K562 (cell line): Measurements from ENCODE around the gene LRRC10. TPM values are rescaled to one million over a fixed set of nuclear protein-coding genes. Genes with fewer than 3 reads are reported as not detected.
"Not testable (repeated sequence)": the region's sequence is repeated elsewhere in the genome, so short reads cannot be mapped to it uniquely, and the experiment has no call there.

Experiments
- ATAC-seq: fragments of 200-7000 bp; cut with Tn5 transposase; 3 replicates; pipeline ENCODE4 v1.9.1; 2020; ENCODE audit warnings: moderate library complexity
- BruUV-seq: library from RNA; stranded (reverse); fragments of 400-500 nt; replicated peaks from 2 replicates; lab custom pipeline; 2021; lab: Mats Ljungman, UMichigan
- CTCF ChIA-PET: fragments of 300-600 bp; formaldehyde crosslinking; extraction: SDS; loops from one replicate; lab custom pipeline; 2021; ENCODE audit warnings: low intra/inter-chr PET ratio; lab: Yijun Ruan, JAX
- POLR2A ChIA-PET: fragments of 300-600, 350-650 bp; sonication (Branson Sonifier 250); formaldehyde crosslinking; extraction: SDS; loops from one replicate; lab custom pipeline; 2021; ENCODE audit warnings: antibody characterized with exemption, inconsistent platforms; lab: Yijun Ruan, JAX
- DNase-seq, 4 experiments: peaks; one replicate each; pipeline versions ENCODE4 v3.0.0 to v3.0.0-alpha.2; 2011 to 2018; ENCODE audit warnings: low spot score in 3 of 4, mixed read lengths in 3 of 4; ENCODE audit errors: extremely low read depth in 1 of 4
- FAIRE-seq: peaks from 2 replicates; lab custom pipeline; 2011; peaks lifted over from hg19 to GRCh38; lab: Jason Lieb, UNC
- H2AFZ ChIP-seq: 2 replicates; pipeline ENCODE4 v1.6.0; 2011; ENCODE audit warnings: low read depth, low read length, control low read depth, inconsistent platforms
- H3K27ac ChIP-seq: fragments of 200-600 bp; 3 replicates; pipeline ENCODE4 v1.8.0; 2011; ENCODE audit warnings: low read depth, mild to moderate bottlenecking, control low read depth, inconsistent platforms, low read length, moderate library complexity, mixed read lengths; ENCODE audit errors: extremely low read depth
- H3K27me3 ChIP-seq, 2 experiments: fragments of 300-600 bp in 1 of 2; 2 replicates in 1 of 2; 3 replicates in 1 of 2; pipeline versions ENCODE4 v1.6.0 to v1.8.0; 2011; ENCODE audit warnings: inconsistent platforms in 2 of 2, low read length in 2 of 2, mild to moderate bottlenecking in 1 of 2, mixed read lengths in 1 of 2, moderate library complexity in 1 of 2; ENCODE audit not compliant: control insufficient read depth in 2 of 2, insufficient read depth in 2 of 2
- H3K36me3 ChIP-seq: fragments of 300-600 bp; 3 replicates; pipeline ENCODE4 v1.8.0; 2011; ENCODE audit warnings: mild to moderate bottlenecking, low read length, inconsistent platforms; ENCODE audit not compliant: control insufficient read depth, insufficient read depth
- H3K4me1 ChIP-seq, 2 experiments: fragments of 200-600 bp in 1 of 2; replicated peaks in 1 of 2; 2 replicates in 1 of 2; 3 replicates in 1 of 2; pipeline versions ENCODE4 v1.5.1 to v1.8.0; 2011; ENCODE audit warnings: inconsistent platforms in 2 of 2, low read length in 2 of 2, mild to moderate bottlenecking in 1 of 2, mixed read lengths in 1 of 2, moderate library complexity in 1 of 2; ENCODE audit not compliant: control insufficient read depth in 2 of 2, insufficient read depth in 2 of 2
- H3K4me2 ChIP-seq: 2 replicates; pipeline ENCODE4 v1.6.1; 2011; ENCODE audit warnings: low read length, control low read depth, inconsistent platforms, mixed read lengths; ENCODE audit not compliant: insufficient read depth
- H3K4me3 ChIP-seq: fragments of 200-600 bp; sonication (generic), shearing (Covaris generic); 2 replicates; pipeline ENCODE4 v1.5.1; 2016; ENCODE audit warnings: control low read depth, inconsistent platforms
- H3K79me2 ChIP-seq: fragments of 200-600 bp; 3 replicates; pipeline ENCODE4 v1.8.0; 2011; ENCODE audit warnings: low read length, inconsistent platforms; ENCODE audit not compliant: control insufficient read depth, insufficient read depth
- H3K9ac ChIP-seq, 2 experiments: 2 replicates each; pipeline versions ENCODE4 v1.6.0 to v1.6.1; 2011; ENCODE audit warnings: low read depth in 2 of 2, low read length in 2 of 2, control low read depth in 1 of 2, inconsistent platforms in 1 of 2, mild to moderate bottlenecking in 1 of 2, mixed read lengths in 1 of 2; ENCODE audit not compliant: insufficient read depth in 1 of 2
- H3K9me1 ChIP-seq: one replicate; pipeline ENCODE4 v1.6.0; 2011; ENCODE audit warnings: inconsistent platforms, mild to moderate bottlenecking, low read length, moderate library complexity; ENCODE audit not compliant: control insufficient read depth, insufficient read depth
- H3K9me3 ChIP-seq: replicated peaks from 2 replicates; pipeline ENCODE4 v1.5.1; 2011; ENCODE audit warnings: low read depth, low read length, inconsistent platforms; ENCODE audit not compliant: control insufficient read depth, insufficient read depth
- H4K20me1 ChIP-seq: replicated peaks from 2 replicates; pipeline ENCODE4 v1.6.1; 2011; ENCODE audit warnings: low read length, inconsistent platforms, mixed read lengths; ENCODE audit not compliant: control insufficient read depth, insufficient read depth
- ARNT ChIP-seq, 2 experiments: fragments of 450-650 bp; IDR thresholded peaks; 2 replicates each; pipeline ENCODE4 v1.6.1; 2016; ENCODE audit warnings: mild to moderate bottlenecking in 1 of 2
- CBFA2T3 ChIP-seq: fragments of 450-650 bp; IDR thresholded peaks from 2 replicates; pipeline ENCODE4 v1.6.1; 2017
- CEBPB ChIP-seq: fragments of 450-650 bp; IDR thresholded peaks from 2 replicates; pipeline ENCODE4 v1.6.1; 2016; ENCODE audit warnings: missing genetic modification characterization, missing compliant biosample characterization
- CEBPG ChIP-seq, 3 experiments: fragments of 200-800 bp in 1 of 3; sonication (Bioruptor generic) in 1 of 3; sonication (generic) in 1 of 3; formaldehyde crosslinking in 1 of 3; IDR thresholded peaks in 2 of 3; conservative IDR thresholded peaks in 1 of 3; 2 replicates each; pipeline versions ENCODE4 v1.6.1 to v1.8.0; 2016 to 2022; ENCODE audit warnings: missing compliant biosample characterization in 2 of 3, missing genetic modification characterization in 2 of 3, mild to moderate bottlenecking in 1 of 3, missing genetic modification reagents in 1 of 3
- DPF2 ChIP-seq: fragments of 450-650 bp; IDR thresholded peaks from 2 replicates; pipeline ENCODE4 v1.6.1; 2016
- MAFG ChIP-seq: fragments of 450-650 bp; conservative IDR thresholded peaks from 2 replicates; pipeline ENCODE4 v1.6.1; 2016; ENCODE audit warnings: missing genetic modification characterization, missing compliant biosample characterization
- TCF3 ChIP-seq: sonication (generic); formaldehyde crosslinking; IDR thresholded peaks from 2 replicates; pipeline ENCODE4 v1.4.0; 2020; ENCODE audit warnings: mild to moderate bottlenecking, missing genetic modification reagents
- ZNF274 ChIP-seq: IDR thresholded peaks from 2 replicates; pipeline ENCODE4 v1.6.1; 2011; ENCODE audit warnings: low read depth, mild to moderate bottlenecking, low read length, moderate library complexity, borderline replicate concordance
- ZNF780A ChIP-seq: fragments of 250-450 bp; sonication (Bioruptor Pico); IDR thresholded peaks from 2 replicates; pipeline ENCODE4 v1.5.0; 2021; ENCODE audit warnings: mild to moderate bottlenecking
- WGBS: fragments of 100-300 bp; shearing (Covaris generic); methylation state at CpG from one replicate; pipeline ENCODE4 v1.1.6; 2016; ENCODE audit warnings: low coverage, mixed read lengths; ENCODE audit not compliant: insufficient coverage; ENCODE audit errors: missing lambda C conversion rate; 5-methylcytosine and 5-hydroxymethylcytosine counted together
- in situ Hi-C: fragments of 300-500 bp; cut with MboI; formaldehyde crosslinking; loops from 4 replicates; pipeline ENCODE4 v1.15.0; 2018; ENCODE audit warnings: inconsistent platforms, mixed read lengths
- intact Hi-C: fragments of 100-400 bp; cut with micrococcal nuclease; formaldehyde crosslinking; loops from 2 replicates; pipeline ENCODE4 v1.14.2; 2022
- polyA plus RNA-seq, 8 experiments: library from polyadenylated mRNA; depleted of rRNA in 4 of 8; stranded (reverse) in 5 of 8; unstranded in 3 of 8; fragments of >200 nt; fragmentation: Nextera tagmentation in 2 of 8; fragmentation: Illumina TruSeq in 1 of 8; extraction: Ambion mirVana in 2 of 8; extraction: Trizol in 1 of 8; gene quantifications; 2 replicates each; pipeline versions ENCODE4 v1.2.1 to v1.2.3, GENCODE V29; 2011 to 2014; ENCODE audit warnings: inconsistent platforms in 1 of 8, missing spikeins in 1 of 8
- total RNA-seq, 7 experiments: library from RNA; depleted of rRNA in 6 of 7; stranded (reverse); fragments of >200 nt in 6 of 7; fragmentation: Illumina TruSeq in 2 of 7; extraction: Trizol in 2 of 7; gene quantifications; 2 replicates each; pipeline versions ENCODE4 v1.2.1 to v1.2.3, GENCODE V29; 2011 to 2021; ENCODE audit warnings: low replicate concordance in 1 of 7
- TF ChIP-seq, protein P1 (sequence below): fragments of 450-650 bp; IDR thresholded peaks from 2 replicates; pipeline ENCODE4 v1.6.1; 2016; ENCODE audit warnings: missing biosample characterization, missing genetic modification characterization
- TF ChIP-seq, protein P2 (sequence below): fragments of 450-650 bp; IDR thresholded peaks from 2 replicates; pipeline ENCODE4 v1.6.1; 2014; ENCODE audit warnings: low read depth, mild to moderate bottlenecking, moderate library complexity, borderline replicate concordance
- TF ChIP-seq, protein P3 (sequence below), 2 experiments: IDR thresholded peaks in 1 of 2; conservative IDR thresholded peaks in 1 of 2; 2 replicates each; pipeline ENCODE4 v1.6.1; 2016; ENCODE audit warnings: low read depth in 2 of 2, mild to moderate bottlenecking in 1 of 2, missing compliant biosample characterization in 1 of 2, missing genetic modification characterization in 1 of 2, moderate library complexity in 1 of 2

LRRC10 gene
- total and polyA plus RNA-seq, 9 of the 15 experiments (the other 6 are each of a cell fraction or from before 2014, with no cell fraction given): 0.09 TPM; not detected in 8

DNA sequence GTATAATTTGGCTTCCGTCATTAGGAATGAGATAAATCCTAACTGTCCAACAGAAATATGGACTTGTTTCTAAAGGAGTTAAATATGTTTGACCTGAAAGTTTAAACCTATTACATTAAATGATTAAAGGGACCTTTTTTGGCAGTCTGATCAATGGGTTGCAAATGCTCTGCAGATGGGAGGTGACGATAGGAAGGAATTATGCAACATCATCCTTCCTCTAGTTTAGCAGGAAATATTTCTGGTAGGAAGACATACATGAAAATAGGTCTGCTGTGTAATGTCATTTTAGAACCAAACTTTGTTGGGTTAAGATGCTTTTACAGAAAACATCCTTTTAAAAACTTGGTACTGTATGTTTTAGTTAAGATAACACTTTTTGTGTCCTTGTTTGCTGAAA lies 2.6 kb downstream of the LRRC10 start (continued):
- TF ChIP-seq CBFA2T3 (peak; percentile 60), ZNF780A (CRISPR knock-in tag) (no peak), TCF3 (CRISPR knock-in tag) (peak; percentile 29; the same call in 1 of the 2 replicates), CEBPB (peak; percentile 95), CEBPG (CRISPR knock-in tag; IDR thresholded peaks at IDR 0.05) (no peak), CEBPG (tag; conservative IDR thresholded peaks at IDR 0.05 in 1 of 2, IDR thresholded peaks at IDR 0.05 in 1 of 2) (peak; percentile 78 to 82), ARNT (IDR thresholded peaks at IDR 0.05) (0 out of 4 replicates have a peak, but pooled peaks of 1 of the 2 experiments have one; percentile 22), DPF2 (peak; percentile 76), ZNF274 (no peak), MAFG (peak; percentile 80)
- TF ChIP-seq, protein P1, sequence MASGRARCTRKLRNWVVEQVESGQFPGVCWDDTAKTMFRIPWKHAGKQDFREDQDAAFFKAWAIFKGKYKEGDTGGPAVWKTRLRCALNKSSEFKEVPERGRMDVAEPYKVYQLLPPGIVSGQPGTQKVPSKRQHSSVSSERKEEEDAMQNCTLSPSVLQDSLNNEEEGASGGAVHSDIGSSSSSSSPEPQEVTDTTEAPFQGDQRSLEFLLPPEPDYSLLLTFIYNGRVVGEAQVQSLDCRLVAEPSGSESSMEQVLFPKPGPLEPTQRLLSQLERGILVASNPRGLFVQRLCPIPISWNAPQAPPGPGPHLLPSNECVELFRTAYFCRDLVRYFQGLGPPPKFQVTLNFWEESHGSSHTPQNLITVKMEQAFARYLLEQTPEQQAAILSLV: 0 out of 2 replicates have a peak, but pooled peaks have one; percentile 41
- TF ChIP-seq, protein P2, sequence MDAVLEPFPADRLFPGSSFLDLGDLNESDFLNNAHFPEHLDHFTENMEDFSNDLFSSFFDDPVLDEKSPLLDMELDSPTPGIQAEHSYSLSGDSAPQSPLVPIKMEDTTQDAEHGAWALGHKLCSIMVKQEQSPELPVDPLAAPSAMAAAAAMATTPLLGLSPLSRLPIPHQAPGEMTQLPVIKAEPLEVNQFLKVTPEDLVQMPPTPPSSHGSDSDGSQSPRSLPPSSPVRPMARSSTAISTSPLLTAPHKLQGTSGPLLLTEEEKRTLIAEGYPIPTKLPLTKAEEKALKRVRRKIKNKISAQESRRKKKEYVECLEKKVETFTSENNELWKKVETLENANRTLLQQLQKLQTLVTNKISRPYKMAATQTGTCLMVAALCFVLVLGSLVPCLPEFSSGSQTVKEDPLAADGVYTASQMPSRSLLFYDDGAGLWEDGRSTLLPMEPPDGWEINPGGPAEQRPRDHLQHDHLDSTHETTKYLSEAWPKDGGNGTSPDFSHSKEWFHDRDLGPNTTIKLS: peak; percentile 34; the same call in 1 of the 2 replicates
- TF ChIP-seq, protein P3, sequence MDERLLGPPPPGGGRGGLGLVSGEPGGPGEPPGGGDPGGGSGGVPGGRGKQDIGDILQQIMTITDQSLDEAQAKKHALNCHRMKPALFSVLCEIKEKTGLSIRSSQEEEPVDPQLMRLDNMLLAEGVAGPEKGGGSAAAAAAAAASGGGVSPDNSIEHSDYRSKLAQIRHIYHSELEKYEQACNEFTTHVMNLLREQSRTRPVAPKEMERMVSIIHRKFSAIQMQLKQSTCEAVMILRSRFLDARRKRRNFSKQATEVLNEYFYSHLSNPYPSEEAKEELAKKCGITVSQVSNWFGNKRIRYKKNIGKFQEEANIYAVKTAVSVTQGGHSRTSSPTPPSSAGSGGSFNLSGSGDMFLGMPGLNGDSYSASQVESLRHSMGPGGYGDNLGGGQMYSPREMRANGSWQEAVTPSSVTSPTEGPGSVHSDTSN (CRISPR knock-in tag; IDR thresholded peaks at IDR 0.05; ENCODE audit: low read depth): no peak
- TF ChIP-seq, protein P3 (tag; conservative IDR thresholded peaks at IDR 0.05; ENCODE audit: low read depth): peak; percentile 43
- TF ChIP-seq, all 486 proteins: peak for 31

DNA sequence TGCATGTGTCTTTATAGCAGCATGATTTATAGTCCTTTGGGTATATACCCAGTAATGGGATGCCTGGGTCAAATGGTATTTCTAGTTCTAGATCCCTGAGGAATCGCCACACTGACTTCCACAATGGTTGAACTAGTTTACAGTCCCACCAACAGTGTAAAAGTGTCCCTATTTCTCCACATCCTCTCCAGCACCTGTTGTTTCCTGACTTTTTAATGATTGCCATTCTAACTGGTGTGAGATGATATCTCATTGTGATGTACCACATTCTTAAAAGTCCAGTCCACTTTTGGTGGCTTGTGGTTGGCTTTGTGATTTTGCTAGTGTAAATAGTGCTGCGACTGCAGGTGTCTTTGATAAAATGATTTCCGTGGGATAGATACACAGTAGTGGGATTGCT lies 6.4 kb downstream of the LRRC10 start:
- H3K9me3 ChIP-seq, BruUV-seq, H3K27ac ChIP-seq, ATAC-seq, DNase-seq, H2AFZ ChIP-seq, H3K4me3 ChIP-seq, H3K4me2 ChIP-seq, H3K79me2 ChIP-seq, H3K9me1 ChIP-seq, intact Hi-C loops, in situ Hi-C loops, CTCF ChIA-PET, FAIRE-seq, POLR2A ChIA-PET, H3K9ac ChIP-seq, H3K27me3 ChIP-seq, H4K20me1 ChIP-seq: not testable (repeated sequence)
- Histone ChIP-seq H3K4me1 (peaks cover 4 to 13% of the 10 kb centered on the region in 2 experiments; a peak in 4 of 5 replicates), H3K36me3 (peaks cover 38% of the 10 kb centered on the region)
- WGBS: 47% methylated on average over 2 of the region's 3 CpGs
